GM23338 (cell line): Measurements from ENCODE around the gene TRPM1. TPM values are rescaled to one million over a fixed set of nuclear protein-coding genes. Genes with fewer than 3 reads are reported as not detected.
A peak's percentile ranks its signal among the peaks of the same experiment; 100 is the strongest.

Experiments
- ATAC-seq: fragments of 200-7000 bp; cut with Tn5 transposase; 3 replicates; pipeline ENCODE4 v1.9.1; 2020
- DNase-seq: peaks from one replicate; pipeline ENCODE4 v3.0.0-alpha.2; 2015; ENCODE audit warnings: low spot score
- H2AFZ ChIP-seq: fragments of 200-600 bp; sonication (generic); 2 replicates; pipeline ENCODE4 v1.8.0; 2016; ENCODE audit warnings: antibody characterized with exemption, mild to moderate bottlenecking, moderate library complexity
- H3F3A ChIP-seq: fragments of 200-600 bp; sonication (generic); replicated peaks from 2 replicates; pipeline ENCODE4 v1.8.0; 2017; ENCODE audit warnings: antibody characterized with exemption, mixed run types, low read depth
- H3K27ac ChIP-seq: fragments of 200-600 bp; sonication (generic); 2 replicates; pipeline ENCODE4 v1.6.1; 2016; ENCODE audit warnings: low read depth
- H3K27me3 ChIP-seq: fragments of 200-600 bp; sonication (generic); 2 replicates; pipeline ENCODE4 v1.8.0; 2016; ENCODE audit warnings: mild to moderate bottlenecking, mixed run types, moderate library complexity; ENCODE audit not compliant: insufficient read depth
- H3K36me3 ChIP-seq: fragments of 200-600 bp; sonication (generic); 2 replicates; pipeline ENCODE4 v1.8.0; 2016; ENCODE audit warnings: mild to moderate bottlenecking; ENCODE audit not compliant: insufficient read depth
- H3K4me1 ChIP-seq: fragments of 200-600 bp; sonication (generic); 2 replicates; pipeline ENCODE4 v1.8.0; 2016; ENCODE audit warnings: mild to moderate bottlenecking, moderate library complexity; ENCODE audit not compliant: insufficient read depth
- H3K4me2 ChIP-seq: fragments of 200-600 bp; sonication (generic); 2 replicates; pipeline ENCODE4 v1.7.1; 2017; ENCODE audit warnings: mixed run types
- H3K4me3 ChIP-seq: fragments of 200-600 bp; sonication (generic); 2 replicates; pipeline ENCODE4 v1.6.1; 2016; ENCODE audit warnings: mixed run types
- H3K79me2 ChIP-seq: fragments of 200-600 bp; sonication (generic); replicated peaks from 2 replicates; pipeline ENCODE4 v1.8.0; 2017; ENCODE audit warnings: mild to moderate bottlenecking; ENCODE audit not compliant: insufficient read depth
- H3K9me2 ChIP-seq: fragments of 200-600 bp; sonication (generic); 2 replicates; pipeline ENCODE4 v1.8.0; 2017; ENCODE audit not compliant: insufficient read depth
- H4K20me1 ChIP-seq: fragments of 200-600 bp; sonication (generic); replicated peaks from 2 replicates; pipeline ENCODE4 v1.8.0; 2017; ENCODE audit warnings: mild to moderate bottlenecking; ENCODE audit not compliant: insufficient read depth
- H3K27ac Mint-ChIP-seq: 2 replicates; pipeline ENCODE4 v1.8.0; 2020; ENCODE audit warnings: inconsistent platforms, mild to moderate bottlenecking, moderate library complexity, mixed read lengths
- H3K27me3 Mint-ChIP-seq: 3 replicates; pipeline ENCODE4 v1.8.0; 2022; ENCODE audit warnings: low read depth, mild to moderate bottlenecking, moderate library complexity, mixed read lengths, inconsistent platforms; ENCODE audit not compliant: insufficient read depth, poor library complexity
- H3K36me3 Mint-ChIP-seq: 3 replicates; pipeline ENCODE4 v1.8.0; 2021; ENCODE audit warnings: low read depth, mild to moderate bottlenecking, inconsistent platforms, moderate library complexity, mixed read lengths
- H3K4me1 Mint-ChIP-seq: 3 replicates; pipeline ENCODE4 v1.8.0; 2020; ENCODE audit warnings: mild to moderate bottlenecking, inconsistent platforms, mixed read lengths
- H3K4me3 Mint-ChIP-seq: 3 replicates; pipeline ENCODE4 v1.8.0; 2021; ENCODE audit warnings: moderate library complexity, mild to moderate bottlenecking, inconsistent platforms, mixed read lengths
- H3K9me3 Mint-ChIP-seq: 3 replicates; pipeline ENCODE4 v1.8.0; 2020; ENCODE audit warnings: moderate library complexity, mild to moderate bottlenecking, inconsistent platforms, mixed read lengths
- EZH2 ChIP-seq: fragments of 200-600 bp; sonication (generic); IDR thresholded peaks from one replicate; pipeline ENCODE4 v1.8.0; 2017; ENCODE audit warnings: antibody characterized with exemption, mild to moderate bottlenecking, low read depth; ENCODE audit not compliant: unreplicated experiment
- EZH2phosphoT487 ChIP-seq: fragments of 200-600 bp; sonication (generic); IDR thresholded peaks from one replicate; pipeline ENCODE4 v1.8.1; 2018; ENCODE audit warnings: antibody characterized with exemption; ENCODE audit not compliant: unreplicated experiment
- JUNB ChIP-seq: IDR thresholded peaks from one replicate; pipeline ENCODE4 v1.6.1; 2016; ENCODE audit warnings: antibody characterized with exemption; ENCODE audit not compliant: unreplicated experiment
- NANOG ChIP-seq: IDR thresholded peaks from 2 replicates; pipeline ENCODE4 v1.6.1; 2016; ENCODE audit warnings: antibody characterized with exemption, borderline replicate concordance
- STAT1 ChIP-seq: IDR thresholded peaks from one replicate; pipeline ENCODE4 v1.6.1; 2016; ENCODE audit warnings: antibody characterized with exemption; ENCODE audit not compliant: unreplicated experiment
- ZNF331 ChIP-seq: fragments of 250-450 bp; sonication (Bioruptor Pico); IDR thresholded peaks from 2 replicates; pipeline ENCODE4 v1.5.0; 2020; ENCODE audit warnings: low read depth, mild to moderate bottlenecking, moderate library complexity
- polyA plus RNA-seq: library from polyadenylated mRNA; unstranded; fragments of >200 nt; fragmentation: Nextera tagmentation; extraction: Ambion mirVana; gene quantifications from 2 replicates; pipeline ENCODE4 v1.2.1, GENCODE V29; 2016
- total RNA-seq: library from RNA; depleted of rRNA; stranded (reverse); fragments of >200 nt; shearing (Covaris generic); gene quantifications from 2 replicates; pipeline ENCODE4 v1.2.3, GENCODE V29; 2014
- TF ChIP-seq, protein P1 (sequence below): fragments of 250-450 bp; sonication (Bioruptor Pico); IDR thresholded peaks from 2 replicates; pipeline ENCODE4 v1.5.0; 2020; ENCODE audit warnings: mild to moderate bottlenecking, moderate library complexity

The TRPM1 gene
- total and polyA plus RNA-seq, 2 experiments from 2014 or later, result 0.19 TPM; not detected in 1

DNA sequence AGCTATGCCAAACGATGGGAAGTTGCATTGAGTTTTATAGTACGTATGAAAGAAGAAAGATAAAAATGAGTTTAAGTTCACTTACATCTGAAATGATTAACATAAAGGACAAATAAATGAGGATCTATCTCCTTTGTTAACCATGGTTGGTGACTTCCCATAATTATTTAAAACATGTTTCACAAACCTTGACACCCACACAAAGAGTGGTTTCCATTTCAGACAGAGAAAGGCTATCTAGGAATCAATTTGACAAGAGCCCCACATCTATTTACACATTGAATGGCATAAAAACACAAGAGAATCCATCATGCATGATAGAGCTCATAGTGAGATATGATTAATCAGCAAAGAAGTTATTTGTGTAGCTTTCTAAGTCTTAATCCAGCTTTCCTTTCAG is 95.9 kb downstream of the TRPM1 start (continued):
- TF ChIP-seq, protein P1, sequence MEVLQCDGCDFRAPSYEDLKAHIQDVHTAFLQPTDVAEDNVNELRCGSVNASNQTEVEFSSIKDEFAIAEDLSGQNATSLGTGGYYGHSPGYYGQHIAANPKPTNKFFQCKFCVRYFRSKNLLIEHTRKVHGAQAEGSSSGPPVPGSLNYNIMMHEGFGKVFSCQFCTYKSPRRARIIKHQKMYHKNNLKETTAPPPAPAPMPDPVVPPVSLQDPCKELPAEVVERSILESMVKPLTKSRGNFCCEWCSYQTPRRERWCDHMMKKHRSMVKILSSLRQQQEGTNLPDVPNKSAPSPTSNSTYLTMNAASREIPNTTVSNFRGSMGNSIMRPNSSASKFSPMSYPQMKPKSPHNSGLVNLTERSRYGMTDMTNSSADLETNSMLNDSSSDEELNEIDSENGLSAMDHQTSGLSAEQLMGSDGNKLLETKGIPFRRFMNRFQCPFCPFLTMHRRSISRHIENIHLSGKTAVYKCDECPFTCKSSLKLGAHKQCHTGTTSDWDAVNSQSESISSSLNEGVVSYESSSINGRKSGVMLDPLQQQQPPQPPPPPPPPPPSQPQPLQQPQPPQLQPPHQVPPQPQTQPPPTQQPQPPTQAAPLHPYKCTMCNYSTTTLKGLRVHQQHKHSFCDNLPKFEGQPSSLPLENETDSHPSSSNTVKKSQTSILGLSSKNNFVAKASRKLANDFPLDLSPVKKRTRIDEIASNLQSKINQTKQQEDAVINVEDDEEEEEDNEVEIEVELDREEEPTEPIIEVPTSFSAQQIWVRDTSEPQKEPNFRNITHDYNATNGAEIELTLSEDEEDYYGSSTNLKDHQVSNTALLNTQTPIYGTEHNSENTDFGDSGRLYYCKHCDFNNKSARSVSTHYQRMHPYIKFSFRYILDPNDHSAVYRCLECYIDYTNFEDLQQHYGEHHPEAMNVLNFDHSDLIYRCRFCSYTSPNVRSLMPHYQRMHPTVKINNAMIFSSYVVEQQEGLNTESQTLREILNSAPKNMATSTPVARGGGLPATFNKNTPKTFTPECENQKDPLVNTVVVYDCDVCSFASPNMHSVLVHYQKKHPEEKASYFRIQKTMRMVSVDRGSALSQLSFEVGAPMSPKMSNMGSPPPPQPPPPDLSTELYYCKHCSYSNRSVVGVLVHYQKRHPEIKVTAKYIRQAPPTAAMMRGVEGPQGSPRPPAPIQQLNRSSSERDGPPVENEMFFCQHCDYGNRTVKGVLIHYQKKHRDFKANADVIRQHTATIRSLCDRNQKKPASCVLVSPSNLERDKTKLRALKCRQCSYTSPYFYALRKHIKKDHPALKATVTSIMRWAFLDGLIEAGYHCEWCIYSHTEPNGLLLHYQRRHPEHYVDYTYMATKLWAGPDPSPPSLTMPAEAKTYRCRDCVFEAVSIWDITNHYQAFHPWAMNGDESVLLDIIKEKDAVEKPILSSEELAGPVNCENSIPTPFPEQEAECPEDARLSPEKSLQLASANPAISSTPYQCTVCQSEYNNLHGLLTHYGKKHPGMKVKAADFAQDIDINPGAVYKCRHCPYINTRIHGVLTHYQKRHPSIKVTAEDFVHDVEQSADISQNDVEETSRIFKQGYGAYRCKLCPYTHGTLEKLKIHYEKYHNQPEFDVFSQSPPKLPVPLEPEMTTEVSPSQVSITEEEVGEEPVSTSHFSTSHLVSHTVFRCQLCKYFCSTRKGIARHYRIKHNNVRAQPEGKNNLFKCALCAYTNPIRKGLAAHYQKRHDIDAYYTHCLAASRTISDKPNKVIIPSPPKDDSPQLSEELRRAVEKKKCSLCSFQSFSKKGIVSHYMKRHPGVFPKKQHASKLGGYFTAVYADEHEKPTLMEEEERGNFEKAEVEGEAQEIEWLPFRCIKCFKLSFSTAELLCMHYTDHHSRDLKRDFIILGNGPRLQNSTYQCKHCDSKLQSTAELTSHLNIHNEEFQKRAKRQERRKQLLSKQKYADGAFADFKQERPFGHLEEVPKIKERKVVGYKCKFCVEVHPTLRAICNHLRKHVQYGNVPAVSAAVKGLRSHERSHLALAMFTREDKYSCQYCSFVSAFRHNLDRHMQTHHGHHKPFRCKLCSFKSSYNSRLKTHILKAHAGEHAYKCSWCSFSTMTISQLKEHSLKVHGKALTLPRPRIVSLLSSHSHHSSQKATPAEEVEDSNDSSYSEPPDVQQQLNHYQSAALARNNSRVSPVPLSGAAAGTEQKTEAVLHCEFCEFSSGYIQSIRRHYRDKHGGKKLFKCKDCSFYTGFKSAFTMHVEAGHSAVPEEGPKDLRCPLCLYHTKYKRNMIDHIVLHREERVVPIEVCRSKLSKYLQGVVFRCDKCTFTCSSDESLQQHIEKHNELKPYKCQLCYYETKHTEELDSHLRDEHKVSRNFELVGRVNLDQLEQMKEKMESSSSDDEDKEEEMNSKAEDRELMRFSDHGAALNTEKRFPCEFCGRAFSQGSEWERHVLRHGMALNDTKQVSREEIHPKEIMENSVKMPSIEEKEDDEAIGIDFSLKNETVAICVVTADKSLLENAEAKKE (CRISPR knock-in tag), result no peak
- TF ChIP-seq ZNF331 (CRISPR knock-in tag) (no peak), JUNB (no peak), EZH2phosphoT487 (no peak), NANOG (no peak)

DNA sequence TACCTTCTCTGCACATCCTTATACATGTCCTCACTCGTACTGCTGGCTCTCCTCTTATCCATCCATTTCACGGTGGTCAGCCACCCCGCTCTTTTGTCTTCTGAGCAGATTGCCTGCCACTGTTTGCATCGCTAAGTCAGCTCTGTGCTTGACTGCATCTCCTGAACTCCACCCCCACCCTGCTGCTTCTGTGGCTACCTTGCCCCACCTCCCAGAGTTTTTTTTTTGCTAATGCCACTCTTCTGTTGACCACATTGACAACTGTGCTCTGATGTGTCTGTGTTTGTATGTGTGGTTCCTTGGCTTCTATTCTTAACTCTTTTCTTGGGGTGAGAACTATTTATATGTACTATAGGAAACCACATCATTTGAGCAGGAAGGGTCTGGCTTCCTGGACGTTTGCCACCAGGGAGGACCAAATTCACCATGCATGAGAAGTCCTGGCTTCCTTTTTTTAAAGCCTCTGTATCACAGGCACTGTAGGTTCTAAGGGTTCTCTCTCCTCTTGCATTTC is 97.2 kb downstream of the TRPM1 start:
- peak overlapping the region; percentile 70 for H2AFZ ChIP-seq
- ATAC-seq (peak; percentile 98), DNase-seq (peak; percentile 60)
- no peaks in the 10 kb centered on the region for H3K36me3 ChIP-seq
- TF ChIP-seq EZH2 (no peak), EZH2phosphoT487 (no peak), STAT1 (no peak)
- TF ChIP-seq, protein P1 (CRISPR knock-in tag), result 0 out of 2 replicates have a peak, but pooled peaks have one; percentile 25
- H4K20me1 ChIP-seq, result no peaks in the 10 kb centered on the region
- Mint-ChIP-seq H3K4me3 (no peak overlapping the region), H3K27me3 (peaks cover 2% of the 10 kb centered on the region), H3K36me3 (no peaks in the 10 kb centered on the region), H3K9me3 (no peaks in the 10 kb centered on the region; the same call in 2 of the 3 replicates), H3K4me1 (peaks cover 17% of the 10 kb centered on the region), H3K27ac (no peak overlapping the region)
- no peaks in the 10 kb centered on the region for H3F3A ChIP-seq
- no peaks in the 10 kb centered on the region for H3K27me3 ChIP-seq
- H3K4me2 ChIP-seq, result no peak overlapping the region
- no peaks in the 10 kb centered on the region for H3K79me2 ChIP-seq
- no peak overlapping the region for H3K27ac ChIP-seq
- H3K9me2 ChIP-seq, result no peaks in the 10 kb centered on the region
- no peak overlapping the region for H3K4me3 ChIP-seq
- H3K4me1 ChIP-seq, result peaks cover 14% of the 10 kb centered on the region; the same call in 1 of the 2 replicates
